Vagina (tissue), 2 donors: ENCODE measurements around the gene LRRC4C. TPM values are rescaled to one million over a fixed set of nuclear protein-coding genes. Genes with fewer than 3 reads are reported as not detected.

Source experiments
- DNase-seq, 2 donors: peaks; one replicate each; pipeline ENCODE4 v3.0.0-alpha.2; 2017; ENCODE audit errors: extremely low spot score in 2 of 2
- H3K27ac ChIP-seq: fragments of 200-600 bp; sonication (generic); one replicate; pipeline ENCODE4 v1.5.1; 2019
- H3K27me3 ChIP-seq: fragments of 200-600 bp; sonication (generic); one replicate; pipeline ENCODE4 v1.5.1; 2019
- H3K36me3 ChIP-seq, 2 donors: fragments of 200-600 bp; sonication (generic); one replicate each; pipeline ENCODE4 v1.5.1; 2017 to 2019
- H3K4me1 ChIP-seq: fragments of 200-600 bp; sonication (generic); one replicate; pipeline ENCODE4 v1.5.1; 2019
- H3K4me3 ChIP-seq, 2 donors: fragments of 200-600 bp; sonication (generic); 1 replicate in 1 of 2; 2 replicates in 1 of 2; pipeline ENCODE4 v1.5.1; 2016 to 2019
- H3K9me3 ChIP-seq: fragments of 200-600 bp; sonication (generic); one replicate; pipeline ENCODE4 v1.5.1; 2019
- POLR2A ChIP-seq, 2 donors: fragments of 450-650 bp; IDR thresholded peaks; one replicate each; pipeline ENCODE4 v1.6.1; 2017; ENCODE audit warnings: antibody characterized with exemption in 2 of 2, mild to moderate bottlenecking in 2 of 2, moderate library complexity in 2 of 2
- POLR2AphosphoS5 ChIP-seq, 2 donors: sonication (generic); formaldehyde crosslinking; IDR thresholded peaks; one replicate each; pipeline ENCODE4 v1.9.0; 2017; ENCODE audit warnings: antibody characterized with exemption in 2 of 2, mild to moderate bottlenecking in 2 of 2, low read depth in 1 of 2; ENCODE audit not compliant: insufficient read depth in 1 of 2
- intact Hi-C: fragments of 100-400 bp; cut with DNase I; formaldehyde crosslinking; loops from one replicate; pipeline ENCODE4 v1.15.1; 2023
- total RNA-seq: library from RNA; depleted of rRNA; stranded (reverse); fragments of >200 nt; gene quantifications from one replicate; pipeline ENCODE4 v1.2.3, GENCODE V29; 2016
- TF ChIP-seq, protein P1 (sequence below), 3 experiments: fragments of 450-650 bp in 2 of 3; fragments of 200-600 bp in 1 of 3; sonication (generic) in 1 of 3; IDR thresholded peaks; one replicate each; pipeline ENCODE4 v1.5.1; 2017 to 2019; ENCODE audit warnings: antibody characterized with exemption in 3 of 3, mild to moderate bottlenecking in 2 of 3, moderate library complexity in 2 of 3

LRRC4C gene
- 5.6 TPM for total RNA-seq

DNA sequence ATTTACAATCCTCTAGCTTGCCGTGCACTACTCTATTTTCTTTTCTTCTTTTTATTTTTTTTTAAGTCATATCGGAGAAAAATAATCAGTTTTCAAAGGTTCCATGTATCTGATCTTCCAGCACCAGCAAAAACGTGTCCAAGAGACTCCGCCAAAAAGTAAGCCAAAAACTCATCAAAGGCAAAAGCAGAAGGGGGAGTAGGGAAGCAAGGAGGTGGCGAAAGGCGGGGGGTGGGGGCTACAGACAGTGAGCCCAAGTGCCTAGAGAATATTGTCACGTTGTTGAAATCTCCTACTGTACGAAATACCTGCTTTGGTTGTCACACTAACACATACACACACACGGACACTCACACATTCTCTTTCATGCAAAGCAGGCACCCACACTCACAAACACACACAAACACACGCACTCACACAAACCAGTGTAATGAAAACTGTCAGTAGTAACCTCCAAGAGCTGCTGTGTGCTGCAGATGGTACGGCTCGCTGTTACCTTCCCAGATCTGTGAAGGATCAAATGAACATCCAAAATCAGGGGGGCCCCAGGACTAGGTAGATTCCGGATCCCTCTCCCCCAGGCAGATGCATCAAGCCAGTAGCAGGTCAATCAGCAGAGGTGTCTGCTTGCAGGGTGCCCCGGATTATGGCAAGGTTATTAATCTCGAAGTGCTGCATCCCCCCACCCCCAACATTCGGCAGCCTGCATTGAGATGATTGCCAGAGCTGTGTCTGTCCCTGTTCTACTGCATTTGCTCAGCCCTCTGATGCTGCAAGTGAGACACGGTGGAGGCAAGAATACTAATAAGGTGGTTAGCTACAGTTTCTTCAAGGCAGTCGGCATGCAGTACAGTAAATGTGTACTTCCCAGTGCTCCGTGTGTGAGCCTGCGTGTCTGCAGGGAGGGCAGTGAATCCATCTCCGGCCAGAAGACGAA is at the start of gene LRRC4C:
Gene LRRC4C (minus strand): TSS at position 188 of the 937 bp plus-strand sequence.
- no peak for TF ChIP-seq POLR2A (IDR thresholded peaks at IDR 0.05)
- no peak for TF ChIP-seq POLR2AphosphoS5 (IDR thresholded peaks at IDR 0.05; ENCODE audit: insufficient read depth in 1 of 2, low read depth in 1 of 2)
- TF ChIP-seq, protein P1, sequence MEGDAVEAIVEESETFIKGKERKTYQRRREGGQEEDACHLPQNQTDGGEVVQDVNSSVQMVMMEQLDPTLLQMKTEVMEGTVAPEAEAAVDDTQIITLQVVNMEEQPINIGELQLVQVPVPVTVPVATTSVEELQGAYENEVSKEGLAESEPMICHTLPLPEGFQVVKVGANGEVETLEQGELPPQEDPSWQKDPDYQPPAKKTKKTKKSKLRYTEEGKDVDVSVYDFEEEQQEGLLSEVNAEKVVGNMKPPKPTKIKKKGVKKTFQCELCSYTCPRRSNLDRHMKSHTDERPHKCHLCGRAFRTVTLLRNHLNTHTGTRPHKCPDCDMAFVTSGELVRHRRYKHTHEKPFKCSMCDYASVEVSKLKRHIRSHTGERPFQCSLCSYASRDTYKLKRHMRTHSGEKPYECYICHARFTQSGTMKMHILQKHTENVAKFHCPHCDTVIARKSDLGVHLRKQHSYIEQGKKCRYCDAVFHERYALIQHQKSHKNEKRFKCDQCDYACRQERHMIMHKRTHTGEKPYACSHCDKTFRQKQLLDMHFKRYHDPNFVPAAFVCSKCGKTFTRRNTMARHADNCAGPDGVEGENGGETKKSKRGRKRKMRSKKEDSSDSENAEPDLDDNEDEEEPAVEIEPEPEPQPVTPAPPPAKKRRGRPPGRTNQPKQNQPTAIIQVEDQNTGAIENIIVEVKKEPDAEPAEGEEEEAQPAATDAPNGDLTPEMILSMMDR (IDR thresholded peaks at IDR 0.05) = no peak
- DNase-seq = no peak
- Histone ChIP-seq H3K27ac (no peak within 1 kb of the TSS), H3K9me3 (no peaks in the 10 kb centered on the region), H3K27me3 (no peaks in the 10 kb centered on the region), H3K36me3 (no peaks in the 10 kb centered on the region), H3K4me1 (no peaks in the 10 kb centered on the region), H3K4me3 (no peak within 1 kb of the TSS)
- intact Hi-C loops = no loop called here

DNA sequence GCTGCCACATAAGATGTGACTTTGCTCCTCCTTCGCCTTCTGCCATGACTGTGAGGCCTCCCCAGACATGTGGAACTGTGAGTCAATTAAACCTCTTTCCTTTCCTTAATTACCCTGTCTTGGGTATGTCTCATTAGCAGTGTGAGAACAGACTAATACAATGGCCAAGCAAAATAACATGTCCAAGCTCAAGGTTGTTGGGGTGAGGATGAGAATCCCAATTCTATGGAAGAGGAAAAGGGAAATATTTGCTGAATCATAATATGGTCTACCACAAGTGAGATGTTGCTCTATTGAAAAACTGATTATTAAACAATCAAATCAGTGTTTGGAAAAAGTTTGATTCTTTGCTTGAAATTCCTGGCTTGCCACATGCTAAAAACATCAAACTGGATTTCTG is 48.7 kb upstream of the LRRC4C start:
- Histone ChIP-seq H3K4me1 (no peaks in the 10 kb centered on the region), H3K27me3 (no peaks in the 10 kb centered on the region), H3K36me3 (no peaks in the 10 kb centered on the region), H3K27ac (no peak overlapping the region), H3K4me3 (no peak overlapping the region), H3K9me3 (no peaks in the 10 kb centered on the region)
- TF ChIP-seq POLR2AphosphoS5 (IDR thresholded peaks at IDR 0.05; ENCODE audit: insufficient read depth in 1 of 2, low read depth in 1 of 2) = no peak
- TF ChIP-seq, protein P1 (IDR thresholded peaks at IDR 0.05) = no peak
- no peak for TF ChIP-seq POLR2A (IDR thresholded peaks at IDR 0.05)
- intact Hi-C loops = no loop called here
- no peak for DNase-seq

DNA sequence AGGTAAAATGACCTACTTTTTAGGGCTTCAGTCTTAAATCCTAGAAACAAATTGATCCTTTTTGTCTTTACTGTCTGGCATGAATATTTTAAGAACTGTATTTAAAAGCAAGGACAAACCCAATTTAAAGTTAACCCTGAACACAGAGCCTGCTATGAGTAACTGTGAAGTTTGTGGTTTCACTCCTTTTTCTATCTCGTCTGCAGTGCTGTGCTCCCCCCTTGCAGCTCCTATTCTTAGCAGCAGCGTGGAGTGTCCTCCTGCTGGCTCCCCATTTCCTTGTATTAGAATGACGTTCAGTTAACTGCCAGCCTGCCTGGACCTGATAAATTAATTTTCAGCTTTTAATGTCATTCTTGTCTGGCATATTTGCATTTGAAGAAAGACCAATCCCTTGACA is 40.0 kb upstream of the LRRC4C start:
- no peak for DNase-seq

DNA sequence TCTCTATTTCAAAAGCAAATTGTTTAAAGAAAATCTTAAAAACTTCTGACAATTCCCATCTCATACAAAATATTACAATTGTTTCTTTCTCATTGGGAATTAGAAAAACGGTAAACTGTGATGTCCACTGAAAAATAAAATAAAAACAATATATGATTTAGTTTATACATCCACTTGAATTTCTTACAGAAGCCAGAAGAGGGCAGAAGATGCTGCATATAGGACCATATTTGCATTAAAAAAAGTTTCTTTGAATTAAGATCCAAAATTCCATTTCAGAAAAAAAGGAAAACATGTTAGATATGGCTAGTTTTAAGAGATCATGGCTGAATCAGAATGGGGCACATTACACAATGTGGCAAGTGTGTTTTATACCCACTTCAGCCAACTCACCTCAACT is 39.3 kb upstream of the LRRC4C start:
- TF ChIP-seq, protein P1 (IDR thresholded peaks at IDR 0.05) = no peak
- TF ChIP-seq POLR2A (IDR thresholded peaks at IDR 0.05) (no peak), POLR2AphosphoS5 (IDR thresholded peaks at IDR 0.05; ENCODE audit: insufficient read depth in 1 of 2, low read depth in 1 of 2) (no peak)
- no peaks in the 10 kb centered on the region for H3K27me3 ChIP-seq
- DNase-seq = no peak
- intact Hi-C loops = no loop called here
- no peaks in the 10 kb centered on the region for H3K4me1 ChIP-seq
- no peaks in the 10 kb centered on the region for H3K9me3 ChIP-seq
- H3K36me3 ChIP-seq = no peaks in the 10 kb centered on the region
- no peak overlapping the region for H3K27ac ChIP-seq
- no peak overlapping the region for H3K4me3 ChIP-seq

More for the DNA sequence above, 40.0 kb upstream of the LRRC4C start:
- TF ChIP-seq POLR2A (IDR thresholded peaks at IDR 0.05) (no peak), POLR2AphosphoS5 (IDR thresholded peaks at IDR 0.05; ENCODE audit: insufficient read depth in 1 of 2, low read depth in 1 of 2) (no peak)
- TF ChIP-seq, protein P1 (IDR thresholded peaks at IDR 0.05) = no peak
- Histone ChIP-seq H3K4me3 (no peak overlapping the region), H3K36me3 (no peaks in the 10 kb centered on the region), H3K27me3 (no peaks in the 10 kb centered on the region), H3K4me1 (no peaks in the 10 kb centered on the region), H3K9me3 (no peaks in the 10 kb centered on the region), H3K27ac (no peak overlapping the region)
- intact Hi-C loops = no loop called here

DNA sequence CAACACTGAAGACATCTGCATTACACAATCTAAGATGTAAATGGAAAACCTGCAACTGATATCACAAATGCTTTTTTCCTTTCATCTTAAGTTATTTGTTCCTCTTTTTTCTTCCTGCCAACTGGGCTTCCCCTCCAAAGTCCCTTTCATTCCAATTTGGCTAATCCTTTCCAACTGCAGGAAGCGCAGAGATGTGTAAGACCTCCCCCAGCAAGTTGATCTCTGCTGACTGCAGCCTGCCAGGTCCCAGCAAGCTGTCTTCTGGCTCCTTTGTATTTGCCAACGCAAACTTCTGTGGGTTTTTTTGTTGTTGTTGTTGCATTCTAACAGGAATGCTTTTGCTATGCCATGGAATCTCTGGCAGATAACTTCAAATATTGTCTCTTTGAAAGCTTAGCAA is 38.5 kb upstream of the LRRC4C start:
- no peaks in the 10 kb centered on the region for H3K9me3 ChIP-seq
- no peak overlapping the region for H3K4me3 ChIP-seq
- H3K27ac ChIP-seq = no peak overlapping the region
- TF ChIP-seq POLR2A (IDR thresholded peaks at IDR 0.05) = no peak
- TF ChIP-seq, protein P1 (IDR thresholded peaks at IDR 0.05) = no peak
- TF ChIP-seq POLR2AphosphoS5 (IDR thresholded peaks at IDR 0.05; ENCODE audit: insufficient read depth in 1 of 2, low read depth in 1 of 2) = no peak
- no peak for DNase-seq
- H3K4me1 ChIP-seq = no peaks in the 10 kb centered on the region
- no peaks in the 10 kb centered on the region for H3K27me3 ChIP-seq
- intact Hi-C loops = no loop called here
- H3K36me3 ChIP-seq = no peaks in the 10 kb centered on the region
